ENCODE results near the gene GIMD1.

- no peak for TF ChIP-seq OSR1 (CRISPR knock-in tag; IDR thresholded peaks at IDR 0.05)
- TF ChIP-seq TCF4 (CRISPR knock-in tag; IDR thresholded peaks at IDR 0.05; ENCODE audit: borderline replicate concordance), result no peak
- TF ChIP-seq RARB (CRISPR knock-in tag; IDR thresholded peaks at IDR 0.05), result no peak
- no peak for TF ChIP-seq ZFP3 (CRISPR knock-in tag; IDR thresholded peaks at IDR 0.05)
- no peak for TF ChIP-seq ZNF8 (CRISPR knock-in tag; IDR thresholded peaks at IDR 0.05)
- TF ChIP-seq ARNTL (CRISPR knock-in tag; IDR thresholded peaks at IDR 0.05; ENCODE audit: borderline replicate concordance, low read depth), result no peak
- TF ChIP-seq CSRNP3 (CRISPR knock-in tag; IDR thresholded peaks at IDR 0.05), result no peak
- TF ChIP-seq BACH2 (CRISPR knock-in tag; IDR thresholded peaks at IDR 0.05; ENCODE audit: borderline replicate concordance), result no peak
Measured at GRCh38 chr4:106347167-106347566, 21.4 kb downstream of the GIMD1 start.
